ENCODE data around the gene PADI6.

PADI6 gene

DNA sequence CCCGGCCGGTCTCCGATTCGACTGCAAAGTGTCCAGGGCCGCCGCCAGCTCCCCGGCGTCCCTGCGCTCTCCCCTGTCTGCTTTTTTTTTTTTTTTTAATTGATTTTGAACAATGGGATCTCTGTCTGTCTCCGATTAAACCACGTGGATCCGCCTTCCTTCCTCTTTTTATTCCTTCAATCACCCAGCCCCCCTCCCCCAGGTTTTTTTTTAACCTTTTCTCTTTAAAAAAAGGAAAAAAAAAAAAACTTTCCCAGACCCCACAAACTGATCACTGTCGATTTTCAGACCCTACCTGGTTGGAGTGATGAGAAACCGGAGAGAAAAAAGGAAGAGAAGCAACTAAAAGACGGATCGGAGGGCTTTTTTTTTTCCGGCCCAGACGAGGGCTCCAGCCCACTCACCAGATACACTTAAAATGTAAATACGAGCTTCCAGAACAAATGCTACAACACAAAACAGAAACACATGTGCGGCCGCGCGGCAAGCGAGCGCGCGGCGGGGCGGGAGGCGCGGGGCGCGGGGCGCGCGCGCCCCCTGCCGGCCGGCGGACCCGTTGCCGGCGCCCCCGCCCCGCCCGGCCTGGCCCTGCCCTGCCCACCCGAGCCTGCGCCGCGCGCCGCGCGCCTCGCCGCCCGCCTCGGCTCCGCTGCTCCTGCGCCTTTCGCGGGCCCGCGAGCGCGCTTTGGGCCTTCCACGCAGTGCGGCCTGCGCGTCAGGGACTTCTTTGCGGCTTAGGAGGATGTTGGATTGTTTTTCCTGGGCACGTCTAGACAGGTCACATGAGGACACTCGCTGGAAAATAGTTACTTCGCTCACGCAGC lies 67.5 kb downstream of the PADI6 start, which contains the start of gene RCC2:
Gene RCC2 (minus strand): TSS at position 428 of the 824 bp plus-strand sequence. CDS start 1,163 bp downstream, outside the sequence.
- peak within 1 kb of the TSS; percentile 94 for H3K4me2 ChIP-seq (ENCODE audit: low read length)
- peak within 1 kb of the TSS; percentile 93 for H2AFZ ChIP-seq (ENCODE audit: low read depth, low read length)
- no peak for TF ChIP-seq CTCF (IDR thresholded peaks at IDR 0.05; ENCODE audit: low read depth, low read length)
- no peak for TF ChIP-seq EZH2phosphoT487 (IDR thresholded peaks at IDR 0.05; ENCODE audit: low read depth)
- H4K20me1 ChIP-seq (ENCODE audit: insufficient read depth, low read length) = peaks cover 29% of the 10 kb centered on the region
- peak within 1 kb of the TSS; percentile 99 for H3K4me3 ChIP-seq (ENCODE audit: low read length)
- peak within 1 kb of the TSS; percentile 93 for H3K27ac ChIP-seq (ENCODE audit: low read length)
- H3K36me3 ChIP-seq (replicated peaks; ENCODE audit: low read depth, low read length) = peaks cover 17% of the 10 kb centered on the region
- H3K4me1 ChIP-seq (ENCODE audit: low read length) = peaks cover 44% of the 10 kb centered on the region
- H3K9ac ChIP-seq (ENCODE audit: low read length) = peak within 1 kb of the TSS; percentile 100
- peaks cover 50% of the 10 kb centered on the region for H3K79me2 ChIP-seq (ENCODE audit: low read length)
- H3K27me3 ChIP-seq (ENCODE audit: low read depth, low read length) = peaks cover 11% of the 10 kb centered on the region; the same call in 1 of the 2 replicates
- H3K9me3 ChIP-seq (ENCODE audit: insufficient read depth, low read length) = no peaks in the 10 kb centered on the region

DNA sequence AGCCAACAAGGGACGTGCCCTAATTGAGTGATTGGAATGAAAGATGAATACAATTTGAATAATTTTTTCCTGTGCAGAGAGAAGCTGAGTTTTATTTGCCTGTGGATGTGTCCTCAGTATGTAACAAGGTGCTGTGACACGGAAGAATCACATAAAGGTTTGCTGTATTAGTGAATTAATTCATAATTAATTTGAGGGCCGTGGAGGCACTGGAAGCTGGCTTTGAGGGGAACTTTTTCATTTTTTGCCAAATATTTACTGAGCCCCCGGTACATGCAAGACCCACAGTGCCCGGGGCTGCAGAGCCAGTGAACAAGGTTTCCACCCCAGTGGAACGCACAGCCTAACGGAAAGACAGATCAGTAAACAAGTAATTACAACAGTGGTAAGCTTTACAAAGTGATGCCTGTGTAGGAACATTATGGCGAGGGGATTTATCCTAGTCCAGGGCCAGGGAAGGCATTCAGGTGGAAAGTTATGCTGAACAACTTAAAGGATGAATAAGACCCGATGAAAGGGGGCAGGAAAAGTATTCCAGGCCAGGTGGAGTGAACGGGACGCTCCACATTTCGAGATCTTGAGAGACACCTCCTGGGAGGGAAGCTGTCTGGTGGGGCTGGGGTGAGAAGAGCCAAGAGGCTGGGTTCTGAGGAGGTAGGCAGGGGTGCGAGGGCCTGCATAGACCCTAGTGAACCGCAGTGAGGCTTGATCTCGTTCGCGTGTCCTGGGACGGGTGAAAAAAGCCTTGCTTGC lies 68.3 kb downstream of the PADI6 start:
- Histone ChIP-seq H3K4me1 (ENCODE audit: low read length) (peaks cover 36% of the 10 kb centered on the region), H3K79me2 (ENCODE audit: low read length) (peaks cover 42% of the 10 kb centered on the region), H3K9me3 (ENCODE audit: insufficient read depth, low read length) (no peaks in the 10 kb centered on the region), H3K27me3 (ENCODE audit: low read depth, low read length) (peaks cover 11% of the 10 kb centered on the region; the same call in 1 of the 2 replicates), H3K9ac (ENCODE audit: low read length) (peak overlapping the region; percentile 83), H3K36me3 (replicated peaks; ENCODE audit: low read depth, low read length) (peaks cover 13% of the 10 kb centered on the region), H3K4me2 (ENCODE audit: low read length) (peak overlapping the region; percentile 94), H4K20me1 (ENCODE audit: insufficient read depth, low read length) (peaks cover 21% of the 10 kb centered on the region), H3K4me3 (ENCODE audit: low read length) (peak overlapping the region; percentile 89), H3K27ac (ENCODE audit: low read length) (0 out of 2 replicates have a peak overlapping the region, but pooled peaks have one; percentile 23), H2AFZ (ENCODE audit: low read depth, low read length) (peak overlapping the region; percentile 93)
- TF ChIP-seq CTCF (IDR thresholded peaks at IDR 0.05; ENCODE audit: low read depth, low read length) (no peak), EZH2phosphoT487 (IDR thresholded peaks at IDR 0.05; ENCODE audit: low read depth) (no peak)

DNA sequence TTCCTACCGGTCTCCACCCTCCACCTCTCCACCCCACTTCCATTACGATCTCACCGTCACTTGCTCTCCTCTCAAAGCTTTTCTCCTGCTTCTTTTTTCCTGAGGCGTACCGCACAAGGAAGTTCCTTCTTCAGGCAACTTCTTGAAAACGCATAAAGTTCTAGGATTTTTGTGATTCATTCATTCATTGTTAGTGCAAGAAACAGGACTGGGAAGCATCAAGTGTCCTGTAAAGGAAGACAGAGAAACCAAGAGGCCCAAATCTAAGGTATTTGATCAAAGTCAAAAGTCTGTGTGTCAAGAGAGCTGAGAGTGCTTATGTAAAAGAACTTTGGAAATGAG lies 68.8 kb downstream of the PADI6 start:
- Histone ChIP-seq H3K9me3 (ENCODE audit: insufficient read depth, low read length) (no peaks in the 10 kb centered on the region), H3K4me3 (ENCODE audit: low read length) (no peak overlapping the region), H3K4me2 (ENCODE audit: low read length) (peak overlapping the region; percentile 35), H3K9ac (ENCODE audit: low read length) (no peak overlapping the region), H3K27me3 (ENCODE audit: low read depth, low read length) (peaks cover 11% of the 10 kb centered on the region; the same call in 1 of the 2 replicates), H3K36me3 (replicated peaks; ENCODE audit: low read depth, low read length) (peaks cover 11% of the 10 kb centered on the region), H3K4me1 (ENCODE audit: low read length) (peaks cover 33% of the 10 kb centered on the region), H3K79me2 (ENCODE audit: low read length) (peaks cover 37% of the 10 kb centered on the region), H2AFZ (ENCODE audit: low read depth, low read length) (no peak overlapping the region), H3K27ac (ENCODE audit: low read length) (no peak overlapping the region), H4K20me1 (ENCODE audit: insufficient read depth, low read length) (peaks cover 16% of the 10 kb centered on the region)
- no peak for TF ChIP-seq CTCF (IDR thresholded peaks at IDR 0.05; ENCODE audit: low read depth, low read length)
- no peak for TF ChIP-seq EZH2phosphoT487 (IDR thresholded peaks at IDR 0.05; ENCODE audit: low read depth)

Data from OCI-LY3 (cell line).